HG03196 (cell line): ENCODE results near the gene WDR20.
"Not testable (repeated sequence)": the region's sequence is repeated elsewhere in the genome, so short reads cannot be mapped to it uniquely, and the experiment has no call there.

Experiments
- ATAC-seq: cut with Tn5 transposase; IDR thresholded peaks from one replicate; pipeline ENCODE4 v1.9.1; 2021; ENCODE audit not compliant: unreplicated experiment

WDR20 gene

GRCh38 chr14:102164241-102164641 is 24.5 kb downstream of the WDR20 start:
- ATAC-seq = no peak

GRCh38 chr14:102164965-102165364 is 25.3 kb downstream of the WDR20 start:
- ATAC-seq = no peak

GRCh38 chr14:102170061-102170460 is 30.4 kb downstream of the WDR20 start:
- ATAC-seq = no peak

- ATAC-seq = no peak
Measured at GRCh38 chr14:102171173-102172020, 31.7 kb downstream of the WDR20 start.

- ATAC-seq = not testable (repeated sequence)
Measured at GRCh38 chr14:102172021-102172272, 32.2 kb downstream of the WDR20 start.

- ATAC-seq = not testable (repeated sequence)
Measured at GRCh38 chr14:102172721-102173120, 33.0 kb downstream of the WDR20 start.

- ATAC-seq = no peak
Measured at GRCh38 chr14:102177161-102177560, 37.5 kb downstream of the WDR20 start.

GRCh38 chr14:102178806-102179205 is 39.1 kb downstream of the WDR20 start:
- no peak for ATAC-seq

GRCh38 chr14:102180248-102180998 is 40.7 kb downstream of the WDR20 start:
- ATAC-seq = no peak

GRCh38 chr14:102181187-102181586 is 41.5 kb downstream of the WDR20 start:
- ATAC-seq = no peak

GRCh38 chr14:102182190-102182589 is 42.5 kb downstream of the WDR20 start:
- ATAC-seq = no peak

- ATAC-seq = no peak
Measured at GRCh38 chr14:102182936-102183619, 43.4 kb downstream of the WDR20 start.

GRCh38 chr14:102183886-102184285 is 44.2 kb downstream of the WDR20 start:
- no peak for ATAC-seq

GRCh38 chr14:102184316-102185035 is 44.8 kb downstream of the WDR20 start:
- no peak for ATAC-seq

GRCh38 chr14:102185360-102185759 is 45.7 kb downstream of the WDR20 start:
- no peak for ATAC-seq

GRCh38 chr14:102187044-102187443 is 47.3 kb downstream of the WDR20 start:
- no peak for ATAC-seq

GRCh38 chr14:102187568-102188001 is 47.9 kb downstream of the WDR20 start:
- no peak for ATAC-seq

- ATAC-seq = no peak
Measured at GRCh38 chr14:102188187-102188586, 48.5 kb downstream of the WDR20 start.

- no peak for ATAC-seq
Measured at GRCh38 chr14:102189874-102190273, 50.2 kb downstream of the WDR20 start.

- no peak for ATAC-seq
Measured at GRCh38 chr14:102192840-102193502, 53.3 kb downstream of the WDR20 start.

GRCh38 chr14:102194856-102195255 is 55.2 kb downstream of the WDR20 start:
- no peak for ATAC-seq
